Measurements from ENCODE around the gene TIMMDC1.

The TIMMDC1 gene

GRCh38 chr3:119527714-119528113 is 29.4 kb downstream of the TIMMDC1 start:
- Histone ChIP-seq H3K9me3 (ENCODE audit: control insufficient read depth, low read length) (no peaks in the 10 kb centered on the region), H3K27ac (no peak overlapping the region), H3K4me1 (no peaks in the 10 kb centered on the region), H3K9ac (no peak overlapping the region), H3K36me3 (ENCODE audit: control insufficient read depth, insufficient read depth, low read length) (no peaks in the 10 kb centered on the region), H3K27me3 (ENCODE audit: control insufficient read depth, insufficient read depth, low read length) (no peaks in the 10 kb centered on the region), H3K79me2 (no peaks in the 10 kb centered on the region), H3K4me2 (ENCODE audit: low read length) (no peak overlapping the region), H3K4me3 (ENCODE audit: low read depth, low read length) (no peak overlapping the region), H2AFZ (no peak overlapping the region)
- no peak for TF ChIP-seq CTCF (IDR thresholded peaks at IDR 0.05)

GRCh38 chr3:119529883-119530282 is 31.5 kb downstream of the TIMMDC1 start:
- TF ChIP-seq CTCF (IDR thresholded peaks at IDR 0.05): no peak
- Histone ChIP-seq H3K27ac (no peak overlapping the region), H2AFZ (no peak overlapping the region), H3K4me3 (ENCODE audit: low read depth, low read length) (no peak overlapping the region), H3K79me2 (no peaks in the 10 kb centered on the region), H3K9ac (no peak overlapping the region), H3K36me3 (ENCODE audit: control insufficient read depth, insufficient read depth, low read length) (no peaks in the 10 kb centered on the region), H3K9me3 (ENCODE audit: control insufficient read depth, low read length) (no peaks in the 10 kb centered on the region), H3K4me2 (ENCODE audit: low read length) (no peak overlapping the region), H3K4me1 (no peaks in the 10 kb centered on the region), H3K27me3 (ENCODE audit: control insufficient read depth, insufficient read depth, low read length) (no peaks in the 10 kb centered on the region)

GRCh38 chr3:119530456-119530855 is 32.1 kb downstream of the TIMMDC1 start:
- Histone ChIP-seq H3K27me3 (ENCODE audit: control insufficient read depth, insufficient read depth, low read length) (no peaks in the 10 kb centered on the region), H3K79me2 (no peaks in the 10 kb centered on the region), H3K27ac (no peak overlapping the region), H3K9me3 (ENCODE audit: control insufficient read depth, low read length) (no peaks in the 10 kb centered on the region), H3K4me2 (ENCODE audit: low read length) (no peak overlapping the region), H3K4me3 (ENCODE audit: low read depth, low read length) (no peak overlapping the region), H3K36me3 (ENCODE audit: control insufficient read depth, insufficient read depth, low read length) (no peaks in the 10 kb centered on the region), H3K4me1 (no peaks in the 10 kb centered on the region), H3K9ac (no peak overlapping the region), H2AFZ (no peak overlapping the region)
- TF ChIP-seq CTCF (IDR thresholded peaks at IDR 0.05): no peak

- no peaks in the 10 kb centered on the region for H3K36me3 ChIP-seq (ENCODE audit: control insufficient read depth, insufficient read depth, low read length)
- H3K9ac ChIP-seq: no peak overlapping the region
- TF ChIP-seq CTCF (IDR thresholded peaks at IDR 0.05): no peak
- no peaks in the 10 kb centered on the region for H3K27me3 ChIP-seq (ENCODE audit: control insufficient read depth, insufficient read depth, low read length)
- no peaks in the 10 kb centered on the region for H3K79me2 ChIP-seq
- H3K27ac ChIP-seq: no peak overlapping the region
- no peaks in the 10 kb centered on the region for H3K4me1 ChIP-seq
- H2AFZ ChIP-seq: no peak overlapping the region
- H3K4me3 ChIP-seq (ENCODE audit: low read depth, low read length): no peak overlapping the region
- no peak overlapping the region for H3K4me2 ChIP-seq (ENCODE audit: low read length)
- no peaks in the 10 kb centered on the region for H3K9me3 ChIP-seq (ENCODE audit: control insufficient read depth, low read length)
Observed at GRCh38 chr3:119531151-119531550, 32.8 kb downstream of the TIMMDC1 start.

GRCh38 chr3:119534296-119534695 is 35.9 kb downstream of the TIMMDC1 start:
- Histone ChIP-seq H3K4me3 (ENCODE audit: low read depth, low read length) (no peak overlapping the region), H3K79me2 (no peaks in the 10 kb centered on the region), H3K4me2 (ENCODE audit: low read length) (no peak overlapping the region)

More at GRCh38 chr3:119534296-119534695, 35.9 kb downstream of the TIMMDC1 start:
- Histone ChIP-seq H3K27ac (no peak overlapping the region), H2AFZ (no peak overlapping the region), H3K9me3 (ENCODE audit: control insufficient read depth, low read length) (no peaks in the 10 kb centered on the region), H3K9ac (no peak overlapping the region), H3K36me3 (ENCODE audit: control insufficient read depth, insufficient read depth, low read length) (no peaks in the 10 kb centered on the region), H3K4me1 (no peaks in the 10 kb centered on the region), H3K27me3 (ENCODE audit: control insufficient read depth, insufficient read depth, low read length) (no peaks in the 10 kb centered on the region)
- TF ChIP-seq CTCF (IDR thresholded peaks at IDR 0.05): no peak
